Measurements from ENCODE around the gene BORCS6. TPM values are rescaled to one million over a fixed set of nuclear protein-coding genes. Genes with fewer than 3 reads are reported as not detected.

BORCS6 gene
- polyA plus RNA-seq, 1 donor from 2014 or later, result 12.1 TPM

DNA sequence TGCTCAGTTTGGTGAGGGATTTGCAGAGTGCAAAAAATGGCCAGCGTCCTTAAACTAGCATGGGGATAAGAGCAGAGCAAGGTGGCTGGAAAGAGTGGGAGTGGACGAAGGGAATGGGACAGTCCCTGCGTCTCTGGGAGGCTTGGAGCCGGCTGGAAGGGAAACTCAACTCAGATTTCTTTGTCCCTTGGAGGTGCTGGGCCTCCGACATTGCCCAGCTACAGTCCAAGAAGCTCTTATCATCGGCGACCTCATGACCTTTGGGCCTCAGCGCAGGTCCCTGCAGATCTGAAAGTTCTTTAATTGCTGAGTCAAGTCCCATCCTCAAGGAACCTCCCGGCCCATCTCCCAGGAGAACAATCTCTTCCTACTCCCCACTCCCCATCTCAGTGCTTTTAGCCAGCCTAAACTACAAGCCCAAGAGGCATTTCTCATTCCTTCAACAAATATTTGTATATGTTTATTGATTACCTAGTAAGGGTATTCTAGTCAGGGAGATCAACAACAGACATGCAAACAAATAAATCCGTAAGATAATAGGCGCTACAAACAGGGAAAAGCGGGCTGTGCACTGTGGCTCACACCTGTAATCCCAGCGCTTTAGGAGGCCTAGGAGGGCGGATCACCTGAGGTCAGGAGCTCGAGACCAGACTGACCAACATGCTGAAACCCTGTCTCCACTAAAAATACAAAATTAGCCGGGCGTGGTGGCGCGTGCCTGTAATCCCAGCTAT, 12.8 kb downstream of the BORCS6 start:
- Histone ChIP-seq H2AFZ (ENCODE audit: low read depth, low read length) (peak overlapping the region; percentile 99), H3K79me2 (replicated peaks; ENCODE audit: insufficient read depth, low read length) (no peaks in the 10 kb centered on the region), H3K9me2 (ENCODE audit: insufficient read depth, low read length) (no peaks in the 10 kb centered on the region), H3K4me3 (ENCODE audit: low read length) (peak overlapping the region; percentile 81), H3K4me2 (ENCODE audit: low read length) (peak overlapping the region; percentile 73), H3K27me3 (ENCODE audit: insufficient read depth, low read depth, low read length) (no peaks in the 10 kb centered on the region), H3K36me3 (ENCODE audit: insufficient read depth, low read length) (no peaks in the 10 kb centered on the region), H3F3A (ENCODE audit: insufficient read depth, low read length, poor library complexity, severe bottlenecking) (peaks cover 9% of the 10 kb centered on the region), H3K27ac (ENCODE audit: low read length) (peak overlapping the region; percentile 83), H3K9me3 (ENCODE audit: low read length) (no peaks in the 10 kb centered on the region), H4K20me1 (ENCODE audit: insufficient read depth) (no peaks in the 10 kb centered on the region), H3K9ac (ENCODE audit: low read length) (peak overlapping the region; percentile 90)
- TF ChIP-seq EZH2 (IDR thresholded peaks at IDR 0.05; ENCODE audit: borderline replicate concordance, insufficient read depth, low read length, poor library complexity, severe bottlenecking) (no peak), EP300 (conservative IDR thresholded peaks at IDR 0.05; ENCODE audit: poor library complexity, severe bottlenecking) (no peak), CTCF (IDR thresholded peaks at IDR 0.05; ENCODE audit: poor library complexity, severe bottlenecking) (no peak), POLR2AphosphoS5 (IDR thresholded peaks at IDR 0.05) (no peak), SMC3 (conservative IDR thresholded peaks at IDR 0.05; ENCODE audit: poor library complexity) (no peak), MXI1 (conservative IDR thresholded peaks at IDR 0.05; ENCODE audit: poor library complexity, severe bottlenecking) (no peak), RAD21 (conservative IDR thresholded peaks at IDR 0.05) (no peak), REST (IDR thresholded peaks at IDR 0.05; ENCODE audit: borderline replicate concordance) (no peak), TAF1 (IDR thresholded peaks at IDR 0.05; ENCODE audit: low read depth) (no peak)

- H2AFZ ChIP-seq (ENCODE audit: low read depth, low read length), result peak within 1 kb of the TSS; percentile 99
- peak; percentile 49 for TF ChIP-seq REST (IDR thresholded peaks at IDR 0.05; ENCODE audit: borderline replicate concordance)
- peak; percentile 61 for TF ChIP-seq MXI1 (conservative IDR thresholded peaks at IDR 0.05; ENCODE audit: poor library complexity, severe bottlenecking)
- TF ChIP-seq CTCF (IDR thresholded peaks at IDR 0.05; ENCODE audit: poor library complexity, severe bottlenecking), result peak; percentile 44
- TF ChIP-seq EP300 (conservative IDR thresholded peaks at IDR 0.05; ENCODE audit: poor library complexity, severe bottlenecking), result peak; percentile 35
- TF ChIP-seq RAD21 (conservative IDR thresholded peaks at IDR 0.05), result no peak
- peak; percentile 77 for TF ChIP-seq POLR2AphosphoS5 (IDR thresholded peaks at IDR 0.05)
- no peak for TF ChIP-seq EZH2 (IDR thresholded peaks at IDR 0.05; ENCODE audit: borderline replicate concordance, insufficient read depth, low read length, poor library complexity, severe bottlenecking)
- TF ChIP-seq TAF1 (IDR thresholded peaks at IDR 0.05; ENCODE audit: low read depth), result peak; percentile 42
- no peaks in the 10 kb centered on the region for H3K9me2 ChIP-seq (ENCODE audit: insufficient read depth, low read length)
- H4K20me1 ChIP-seq (ENCODE audit: insufficient read depth), result no peaks in the 10 kb centered on the region
- no peaks in the 10 kb centered on the region for H3K79me2 ChIP-seq (replicated peaks; ENCODE audit: insufficient read depth, low read length)
- H3K9ac ChIP-seq (ENCODE audit: low read length), result peak within 1 kb of the TSS; percentile 90
- peak within 1 kb of the TSS; percentile 83 for H3K27ac ChIP-seq (ENCODE audit: low read length)
- H3K4me3 ChIP-seq (ENCODE audit: low read length), result peak within 1 kb of the TSS; percentile 81
- no peaks in the 10 kb centered on the region for H3K27me3 ChIP-seq (ENCODE audit: insufficient read depth, low read depth, low read length)
- H3K4me2 ChIP-seq (ENCODE audit: low read length), result peak within 1 kb of the TSS; percentile 87
- peaks cover 9% of the 10 kb centered on the region for H3F3A ChIP-seq (ENCODE audit: insufficient read depth, low read length, poor library complexity, severe bottlenecking)
- H3K9me3 ChIP-seq (ENCODE audit: low read length), result no peaks in the 10 kb centered on the region
- no peaks in the 10 kb centered on the region for H3K36me3 ChIP-seq (ENCODE audit: insufficient read depth, low read length)
Measured at GRCh38 chr17:8176197-8176940, 13.6 kb downstream of the BORCS6 start, which contains the start of gene TMEM107. Gene TMEM107 (minus strand): TSS chr17:8176380. CDS start chr17:8176286, 94 bp downstream.
